Measurements from ENCODE around the gene CD226.

Gene CD226

DNA sequence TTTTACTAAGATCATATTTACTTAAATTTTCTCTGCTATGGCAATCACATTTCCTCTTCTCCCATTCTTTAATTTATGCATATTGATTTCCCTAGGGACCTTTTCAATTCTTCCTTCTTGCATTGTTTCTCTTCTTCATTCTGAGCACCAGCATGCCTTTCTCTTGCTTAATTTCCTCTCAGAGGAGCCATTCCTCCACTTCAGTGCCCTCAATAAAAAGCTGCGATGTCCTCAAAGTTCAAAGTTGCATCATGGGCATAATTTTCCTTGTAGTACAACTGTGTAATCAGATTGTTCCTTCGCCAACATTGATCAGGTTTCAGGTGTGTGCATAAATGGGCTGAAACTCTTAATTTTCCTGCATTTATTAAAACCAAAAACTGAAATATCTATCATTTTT is 21.8 kb upstream of the CD226 start:
- no peak overlapping the region for H3K4me2 ChIP-seq (ENCODE audit: low read depth, low read length, poor library complexity, severe bottlenecking)
- no peaks in the 10 kb centered on the region for H3K9me2 ChIP-seq (replicated peaks; ENCODE audit: insufficient read depth, low read length)
- no peak overlapping the region for H2AFZ ChIP-seq (ENCODE audit: low read depth, low read length, severe bottlenecking)
- no peak overlapping the region for H3K27ac ChIP-seq (ENCODE audit: low read depth, low read length)
- H4K20me1 ChIP-seq (ENCODE audit: low read depth, low read length), result no peaks in the 10 kb centered on the region
- H3K36me3 ChIP-seq (ENCODE audit: low read length), result no peaks in the 10 kb centered on the region
- H3K79me2 ChIP-seq (ENCODE audit: insufficient read depth, low read length), result no peaks in the 10 kb centered on the region
- TF ChIP-seq, protein P1, sequence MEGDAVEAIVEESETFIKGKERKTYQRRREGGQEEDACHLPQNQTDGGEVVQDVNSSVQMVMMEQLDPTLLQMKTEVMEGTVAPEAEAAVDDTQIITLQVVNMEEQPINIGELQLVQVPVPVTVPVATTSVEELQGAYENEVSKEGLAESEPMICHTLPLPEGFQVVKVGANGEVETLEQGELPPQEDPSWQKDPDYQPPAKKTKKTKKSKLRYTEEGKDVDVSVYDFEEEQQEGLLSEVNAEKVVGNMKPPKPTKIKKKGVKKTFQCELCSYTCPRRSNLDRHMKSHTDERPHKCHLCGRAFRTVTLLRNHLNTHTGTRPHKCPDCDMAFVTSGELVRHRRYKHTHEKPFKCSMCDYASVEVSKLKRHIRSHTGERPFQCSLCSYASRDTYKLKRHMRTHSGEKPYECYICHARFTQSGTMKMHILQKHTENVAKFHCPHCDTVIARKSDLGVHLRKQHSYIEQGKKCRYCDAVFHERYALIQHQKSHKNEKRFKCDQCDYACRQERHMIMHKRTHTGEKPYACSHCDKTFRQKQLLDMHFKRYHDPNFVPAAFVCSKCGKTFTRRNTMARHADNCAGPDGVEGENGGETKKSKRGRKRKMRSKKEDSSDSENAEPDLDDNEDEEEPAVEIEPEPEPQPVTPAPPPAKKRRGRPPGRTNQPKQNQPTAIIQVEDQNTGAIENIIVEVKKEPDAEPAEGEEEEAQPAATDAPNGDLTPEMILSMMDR (IDR thresholded peaks at IDR 0.05; ENCODE audit: insufficient read depth, low read length, poor library complexity, severe bottlenecking), result no peak
- no peak for TF ChIP-seq EZH2phosphoT487 (conservative IDR thresholded peaks at IDR 0.05; ENCODE audit: low read length)
- no peaks in the 10 kb centered on the region for H3K9me3 ChIP-seq (ENCODE audit: insufficient read depth, low read length)
- no peaks in the 10 kb centered on the region for H3F3A ChIP-seq (ENCODE audit: insufficient read depth)
- H3K4me3 ChIP-seq (ENCODE audit: insufficient read depth, low read length, poor library complexity, severe bottlenecking), result no peak overlapping the region
- H3K27me3 ChIP-seq (ENCODE audit: low read length), result no peaks in the 10 kb centered on the region
- no peak overlapping the region for H3K9ac ChIP-seq (ENCODE audit: low read length)

- Histone ChIP-seq H3K9ac (ENCODE audit: low read length) (no peak overlapping the region), H3K79me2 (ENCODE audit: insufficient read depth, low read length) (no peaks in the 10 kb centered on the region), H3F3A (ENCODE audit: insufficient read depth) (no peaks in the 10 kb centered on the region), H3K4me3 (ENCODE audit: insufficient read depth, low read length, poor library complexity, severe bottlenecking) (no peak overlapping the region), H3K27ac (ENCODE audit: low read depth, low read length) (no peak overlapping the region), H3K9me3 (ENCODE audit: insufficient read depth, low read length) (no peaks in the 10 kb centered on the region), H3K27me3 (ENCODE audit: low read length) (no peaks in the 10 kb centered on the region), H2AFZ (ENCODE audit: low read depth, low read length, severe bottlenecking) (no peak overlapping the region), H3K9me2 (replicated peaks; ENCODE audit: insufficient read depth, low read length) (no peaks in the 10 kb centered on the region), H3K36me3 (ENCODE audit: low read length) (no peaks in the 10 kb centered on the region), H3K4me2 (ENCODE audit: low read depth, low read length, poor library complexity, severe bottlenecking) (no peak overlapping the region), H4K20me1 (ENCODE audit: low read depth, low read length) (no peaks in the 10 kb centered on the region)
- TF ChIP-seq, protein P1 (IDR thresholded peaks at IDR 0.05; ENCODE audit: insufficient read depth, low read length, poor library complexity, severe bottlenecking), result no peak
- no peak for TF ChIP-seq EZH2phosphoT487 (conservative IDR thresholded peaks at IDR 0.05; ENCODE audit: low read length)
Observed at GRCh38 chr18:69968039-69968438, 20.4 kb upstream of the CD226 start.

DNA sequence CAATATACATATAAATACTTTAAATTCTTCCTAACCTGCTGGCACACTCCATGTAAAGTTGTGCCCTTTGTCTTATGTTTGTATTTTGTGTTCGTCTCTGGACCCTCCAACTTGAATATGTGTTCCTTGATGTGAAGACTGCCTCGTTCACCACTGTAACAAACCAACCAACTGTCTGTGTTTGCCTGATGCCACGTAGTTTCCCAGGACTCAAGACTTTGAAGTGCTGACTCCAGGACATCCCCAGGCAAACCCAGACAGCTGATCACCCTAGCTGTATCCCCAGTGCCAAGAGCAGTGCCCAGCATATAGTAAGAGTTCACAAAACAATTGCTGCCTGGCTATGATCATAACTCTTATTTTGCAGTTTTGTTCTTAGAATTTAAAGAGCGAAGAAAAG is 15.5 kb upstream of the CD226 start:
- H3K9me2 ChIP-seq (replicated peaks; ENCODE audit: insufficient read depth, low read length), result no peaks in the 10 kb centered on the region
- no peaks in the 10 kb centered on the region for H3F3A ChIP-seq (ENCODE audit: insufficient read depth)
- no peaks in the 10 kb centered on the region for H3K36me3 ChIP-seq (ENCODE audit: low read length)
- no peaks in the 10 kb centered on the region for H3K27me3 ChIP-seq (ENCODE audit: low read length)
- H3K4me3 ChIP-seq (ENCODE audit: insufficient read depth, low read length, poor library complexity, severe bottlenecking), result no peak overlapping the region
- no peak overlapping the region for H2AFZ ChIP-seq (ENCODE audit: low read depth, low read length, severe bottlenecking)
- H4K20me1 ChIP-seq (ENCODE audit: low read depth, low read length), result no peaks in the 10 kb centered on the region
- H3K9ac ChIP-seq (ENCODE audit: low read length), result no peak overlapping the region
- TF ChIP-seq, protein P1 (IDR thresholded peaks at IDR 0.05; ENCODE audit: insufficient read depth, low read length, poor library complexity, severe bottlenecking), result no peak
- TF ChIP-seq EZH2phosphoT487 (conservative IDR thresholded peaks at IDR 0.05; ENCODE audit: low read length), result no peak
- H3K27ac ChIP-seq (ENCODE audit: low read depth, low read length), result no peak overlapping the region
- no peaks in the 10 kb centered on the region for H3K9me3 ChIP-seq (ENCODE audit: insufficient read depth, low read length)
- no peaks in the 10 kb centered on the region for H3K79me2 ChIP-seq (ENCODE audit: insufficient read depth, low read length)
- no peak overlapping the region for H3K4me2 ChIP-seq (ENCODE audit: low read depth, low read length, poor library complexity, severe bottlenecking)

Data from SU-DHL-6 (cell line).